Mucosa of descending colon (tissue), 3 donors: Measurements from ENCODE around the gene SKOR2. TPM values are rescaled to one million over a fixed set of nuclear protein-coding genes. Genes with fewer than 3 reads are reported as not detected.

Source experiments
- ATAC-seq: fragments of 200-7000 bp; cut with Tn5 transposase; one replicate; pipeline ENCODE4 v1.9.1; 2020; ENCODE audit warnings: mild to moderate bottlenecking, moderate library complexity
- DNase-seq, 3 donors: peaks; one replicate each; pipeline ENCODE4 v3.0.0-alpha.2; 2020
- H3K36me3 ChIP-seq: fragments of 200-600 bp; one replicate; pipeline ENCODE4 v1.8.0; 2021; ENCODE audit warnings: low read depth, mild to moderate bottlenecking
- H3K4me1 ChIP-seq: fragments of 200-600 bp; one replicate; pipeline ENCODE4 v1.8.0; 2021; ENCODE audit warnings: low read depth, mild to moderate bottlenecking
- H3K4me3 ChIP-seq: fragments of 200-600 bp; one replicate; pipeline ENCODE4 v1.8.0; 2021; ENCODE audit warnings: mild to moderate bottlenecking
- H3K9me3 ChIP-seq: fragments of 200-600 bp; one replicate; pipeline ENCODE4 v1.8.0; 2021; ENCODE audit warnings: mild to moderate bottlenecking
- intact Hi-C, 2 donors: fragments of 100-400 bp; cut with DNase I in 1 of 2; cut with micrococcal nuclease in 1 of 2; formaldehyde crosslinking; loops; one replicate each; pipeline versions ENCODE4 v1.11.0 to v1.11.1; 2022; cut with DNase I, micrococcal nuclease
- total RNA-seq, 3 donors: library from RNA; stranded (reverse); fragmentation: NEBNext Ultra II Directional in 2 of 3; extraction: Animal tissue kit (Norgen Biotek cat#: 25700) in 2 of 3; gene quantifications; one replicate each; pipeline versions ENCODE4 v1.2.1 to v1.2.4, GENCODE V29; 2021 to 2023
- TF ChIP-seq, protein P1 (sequence below): fragments of 200-600 bp; IDR thresholded peaks from one replicate; pipeline ENCODE4 v1.8.0; 2022; ENCODE audit warnings: antibody characterized with exemption, mild to moderate bottlenecking
- donor health status: DM: no; HTN: no; CAD: no; lungs with moderate emphysema.
- donor health status: DM: no; HTN: no; CAD: no.
- donor health status: DM: no; HTN: yes; CAD: no.

Gene SKOR2
- total RNA-seq, 3 donors from 2014 or later = not detected

GRCh38 chr18:47180765-47181164, 70.7 kb downstream of the SKOR2 start:
- TF ChIP-seq, protein P1, sequence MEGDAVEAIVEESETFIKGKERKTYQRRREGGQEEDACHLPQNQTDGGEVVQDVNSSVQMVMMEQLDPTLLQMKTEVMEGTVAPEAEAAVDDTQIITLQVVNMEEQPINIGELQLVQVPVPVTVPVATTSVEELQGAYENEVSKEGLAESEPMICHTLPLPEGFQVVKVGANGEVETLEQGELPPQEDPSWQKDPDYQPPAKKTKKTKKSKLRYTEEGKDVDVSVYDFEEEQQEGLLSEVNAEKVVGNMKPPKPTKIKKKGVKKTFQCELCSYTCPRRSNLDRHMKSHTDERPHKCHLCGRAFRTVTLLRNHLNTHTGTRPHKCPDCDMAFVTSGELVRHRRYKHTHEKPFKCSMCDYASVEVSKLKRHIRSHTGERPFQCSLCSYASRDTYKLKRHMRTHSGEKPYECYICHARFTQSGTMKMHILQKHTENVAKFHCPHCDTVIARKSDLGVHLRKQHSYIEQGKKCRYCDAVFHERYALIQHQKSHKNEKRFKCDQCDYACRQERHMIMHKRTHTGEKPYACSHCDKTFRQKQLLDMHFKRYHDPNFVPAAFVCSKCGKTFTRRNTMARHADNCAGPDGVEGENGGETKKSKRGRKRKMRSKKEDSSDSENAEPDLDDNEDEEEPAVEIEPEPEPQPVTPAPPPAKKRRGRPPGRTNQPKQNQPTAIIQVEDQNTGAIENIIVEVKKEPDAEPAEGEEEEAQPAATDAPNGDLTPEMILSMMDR = no peak
- peaks cover 2% of the 10 kb centered on the region for H3K4me1 ChIP-seq
- H3K4me3 ChIP-seq = no peak overlapping the region
- DNase-seq (no peak), ATAC-seq (no peak)
- intact Hi-C loops = no loop called here
- no peaks in the 10 kb centered on the region for H3K9me3 ChIP-seq
- H3K36me3 ChIP-seq = no peaks in the 10 kb centered on the region

- intact Hi-C loops = no loop called here
- TF ChIP-seq, protein P1 = no peak
Measured at GRCh38 chr18:47179520-47179919, 71.9 kb downstream of the SKOR2 start.

DNA sequence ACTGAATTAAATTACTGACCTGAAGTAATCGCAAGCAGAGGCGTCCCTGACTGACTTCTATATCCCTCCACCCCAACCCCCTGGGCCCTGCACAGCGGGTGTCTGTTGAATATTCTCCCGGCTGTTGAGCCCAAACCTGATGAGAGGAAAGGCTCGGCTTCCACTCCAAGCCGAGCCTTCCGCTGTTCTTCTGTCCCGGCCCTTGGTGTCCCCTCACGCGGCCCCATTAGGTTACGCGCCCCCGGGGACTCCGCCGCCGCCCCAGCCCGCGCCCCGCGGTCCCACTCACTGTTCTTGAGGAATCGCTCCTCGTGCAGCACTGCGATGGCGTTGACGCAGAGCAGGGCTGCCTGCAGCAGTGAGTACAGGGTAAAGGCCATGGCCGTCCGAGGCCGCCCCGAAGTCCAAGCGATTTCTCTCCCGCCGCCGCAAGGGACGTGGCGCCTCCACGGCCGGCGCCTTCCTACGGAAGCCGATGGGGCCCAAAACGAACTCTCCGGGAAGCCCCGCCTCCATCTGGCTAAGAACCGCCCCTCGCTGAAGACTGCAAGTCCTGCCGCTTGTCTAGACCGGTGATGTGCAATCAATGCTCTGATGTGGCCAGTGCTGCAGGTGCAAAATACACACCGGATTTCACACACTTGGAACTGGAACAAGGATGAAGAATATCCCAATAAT, 75.4 kb downstream of the SKOR2 start, which contains the start of gene IER3IP1:
Gene IER3IP1 (minus strand): TSS at position 467 of the 678 bp plus-strand sequence. CDS start 87 bp downstream, at position 380.
- peaks cover 10% of the 10 kb centered on the region for H3K4me1 ChIP-seq
- TF ChIP-seq, protein P1 = no peak
- ATAC-seq (peak; percentile 98), DNase-seq (peak; percentile 91 to 95 (median 95))
- peak within 1 kb of the TSS; percentile 80 for H3K4me3 ChIP-seq
- H3K9me3 ChIP-seq = no peaks in the 10 kb centered on the region
- no peaks in the 10 kb centered on the region for H3K36me3 ChIP-seq
- intact Hi-C loops = no loop called here

More at GRCh38 chr18:47179520-47179919, 71.9 kb downstream of the SKOR2 start:
- no peaks in the 10 kb centered on the region for H3K36me3 ChIP-seq
- no peak for ATAC-seq
- H3K9me3 ChIP-seq = no peaks in the 10 kb centered on the region
- peaks cover 8% of the 10 kb centered on the region for H3K4me1 ChIP-seq
- DNase-seq = no peak
- no peak overlapping the region for H3K4me3 ChIP-seq

GRCh38 chr18:47175283-47175897, 76.1 kb downstream of the SKOR2 start:
- peak; percentile 37 for ATAC-seq
- Histone ChIP-seq H3K36me3 (no peaks in the 10 kb centered on the region), H3K4me3 (peak overlapping the region; percentile 80), H3K4me1 (peaks cover 10% of the 10 kb centered on the region), H3K9me3 (no peaks in the 10 kb centered on the region)
- DNase-seq = peak in 2 of 3 donors; percentile 29 to 49
- TF ChIP-seq, protein P1 = no peak
- intact Hi-C loops = no loop called here

- peaks cover 10% of the 10 kb centered on the region for H3K4me1 ChIP-seq
- TF ChIP-seq, protein P1 = no peak
- no peaks in the 10 kb centered on the region for H3K36me3 ChIP-seq
- ATAC-seq (peak; percentile 49), DNase-seq (peak in 1 of 3 donors; percentile 15)
- no peaks in the 10 kb centered on the region for H3K9me3 ChIP-seq
- H3K4me3 ChIP-seq = no peak overlapping the region
- intact Hi-C loops = no loop called here
Measured at GRCh38 chr18:47174545-47175116, 76.8 kb downstream of the SKOR2 start.
